ENCODE results near the gene MST1. TPM values are rescaled to one million over a fixed set of nuclear protein-coding genes. Genes with fewer than 3 reads are reported as not detected.

The MST1 gene
- total RNA-seq, 1 donor from 2014 or later, result 45.2 TPM

GRCh38 chr3:49713336-49714105 lies 24.2 kb upstream of the MST1 start:
- H3K36me3 Mint-ChIP-seq (ENCODE audit: insufficient read depth), result peaks cover under 1% of the 10 kb centered on the region
- DNase-seq (ENCODE audit: low spot score, unreplicated experiment), result no peak
- H3K27me3 Mint-ChIP-seq, result no peaks in the 10 kb centered on the region
- no peak overlapping the region for H3K4me3 Mint-ChIP-seq (ENCODE audit: low read depth)
- H3K27ac Mint-ChIP-seq, result no peak overlapping the region
- peaks cover 1% of the 10 kb centered on the region for H3K4me1 Mint-ChIP-seq (ENCODE audit: low read depth)
- no peak for TF ChIP-seq CTCF (IDR thresholded peaks at IDR 0.05; ENCODE audit: unreplicated experiment)
- H3K9me3 Mint-ChIP-seq (ENCODE audit: low read depth), result no peaks in the 10 kb centered on the region

GRCh38 chr3:49712631-49713317 lies 23.5 kb upstream of the MST1 start:
- H3K36me3 Mint-ChIP-seq (ENCODE audit: insufficient read depth), result peaks cover 1% of the 10 kb centered on the region
- no peaks in the 10 kb centered on the region for H3K27me3 Mint-ChIP-seq
- H3K9me3 Mint-ChIP-seq (ENCODE audit: low read depth), result no peaks in the 10 kb centered on the region
- H3K4me3 Mint-ChIP-seq (ENCODE audit: low read depth), result no peak overlapping the region
- H3K4me1 Mint-ChIP-seq (ENCODE audit: low read depth), result no peaks in the 10 kb centered on the region
- TF ChIP-seq CTCF (IDR thresholded peaks at IDR 0.05; ENCODE audit: unreplicated experiment), result no peak
- H3K27ac Mint-ChIP-seq, result no peak overlapping the region
- DNase-seq (ENCODE audit: low spot score, unreplicated experiment), result no peak

GRCh38 chr3:49712166-49712565 lies 22.9 kb upstream of the MST1 start:
- Mint-ChIP-seq H3K27ac (no peak overlapping the region), H3K4me1 (ENCODE audit: low read depth) (no peaks in the 10 kb centered on the region), H3K36me3 (ENCODE audit: insufficient read depth) (peaks cover 2% of the 10 kb centered on the region), H3K4me3 (ENCODE audit: low read depth) (no peak overlapping the region), H3K27me3 (no peaks in the 10 kb centered on the region), H3K9me3 (ENCODE audit: low read depth) (no peaks in the 10 kb centered on the region)
- no peak for DNase-seq (ENCODE audit: low spot score, unreplicated experiment)
- no peak for TF ChIP-seq CTCF (IDR thresholded peaks at IDR 0.05; ENCODE audit: unreplicated experiment)

- no peak for DNase-seq (ENCODE audit: low spot score, unreplicated experiment)
- Mint-ChIP-seq H3K4me3 (ENCODE audit: low read depth) (no peak overlapping the region), H3K27me3 (no peaks in the 10 kb centered on the region), H3K27ac (no peak overlapping the region), H3K4me1 (ENCODE audit: low read depth) (no peaks in the 10 kb centered on the region), H3K36me3 (ENCODE audit: insufficient read depth) (peaks cover 3% of the 10 kb centered on the region), H3K9me3 (ENCODE audit: low read depth) (no peaks in the 10 kb centered on the region)
- TF ChIP-seq CTCF (IDR thresholded peaks at IDR 0.05; ENCODE audit: unreplicated experiment), result no peak
Observed at GRCh38 chr3:49711489-49711888, 22.2 kb upstream of the MST1 start.

- no peak for DNase-seq (ENCODE audit: low spot score, unreplicated experiment)
- no peaks in the 10 kb centered on the region for H3K27me3 Mint-ChIP-seq
- H3K36me3 Mint-ChIP-seq (ENCODE audit: insufficient read depth), result peaks cover 3% of the 10 kb centered on the region
- H3K9me3 Mint-ChIP-seq (ENCODE audit: low read depth), result no peaks in the 10 kb centered on the region
- no peak for TF ChIP-seq CTCF (IDR thresholded peaks at IDR 0.05; ENCODE audit: unreplicated experiment)
- H3K4me3 Mint-ChIP-seq (ENCODE audit: low read depth), result no peak overlapping the region
- no peaks in the 10 kb centered on the region for H3K4me1 Mint-ChIP-seq (ENCODE audit: low read depth)
- no peak overlapping the region for H3K27ac Mint-ChIP-seq
Observed at GRCh38 chr3:49709852-49710251, 20.6 kb upstream of the MST1 start.

All from progenitor cell of endocrine pancreas (in vitro differentiated cells).